Adrenal gland (tissue), 5 donors: Measurements from ENCODE around the gene CX3CR1.

Experiments
- POLR2A ChIP-seq, 2 donors: fragments of 450-650 bp; IDR thresholded peaks; one replicate each; pipeline ENCODE4 v1.6.1; 2017; ENCODE audit warnings: antibody characterized with exemption in 2 of 2, mild to moderate bottlenecking in 2 of 2, moderate library complexity in 1 of 2
- TF ChIP-seq, protein P1 (sequence below), 6 experiments: fragments of 450-650 bp in 4 of 6; fragments of 200-600 bp in 2 of 6; sonication (generic) in 1 of 6; IDR thresholded peaks; 1 replicate in 5 of 6; 2 replicates in 1 of 6; pipeline versions ENCODE4 v1.5.1 to v1.8.0; 2016 to 2021; ENCODE audit warnings: antibody characterized with exemption in 6 of 6, mild to moderate bottlenecking in 2 of 6, moderate library complexity in 1 of 6
- donor health status: DM: no; HTN: no; CAD: no.

DNA sequence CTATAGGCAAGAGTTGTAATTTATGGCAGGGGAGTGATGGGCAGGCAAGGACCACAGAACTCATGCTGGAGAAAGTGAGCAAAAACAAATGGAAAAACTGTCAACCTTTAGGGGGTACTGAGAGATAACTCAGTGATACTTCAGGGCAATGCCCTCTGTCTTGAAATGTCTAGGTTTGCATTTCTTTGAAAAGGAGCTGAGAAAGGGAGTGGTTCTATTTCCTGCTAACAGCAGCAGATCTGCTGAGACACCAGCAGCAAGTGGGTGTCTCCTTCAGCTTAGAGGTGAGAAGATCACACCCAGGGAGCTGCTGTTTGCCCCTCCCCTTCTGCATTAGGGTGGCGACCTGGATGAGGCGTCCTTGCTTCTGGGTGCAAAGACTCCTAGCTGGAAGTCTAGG, 45.2 kb downstream of the CX3CR1 start:
- TF ChIP-seq, protein P1, sequence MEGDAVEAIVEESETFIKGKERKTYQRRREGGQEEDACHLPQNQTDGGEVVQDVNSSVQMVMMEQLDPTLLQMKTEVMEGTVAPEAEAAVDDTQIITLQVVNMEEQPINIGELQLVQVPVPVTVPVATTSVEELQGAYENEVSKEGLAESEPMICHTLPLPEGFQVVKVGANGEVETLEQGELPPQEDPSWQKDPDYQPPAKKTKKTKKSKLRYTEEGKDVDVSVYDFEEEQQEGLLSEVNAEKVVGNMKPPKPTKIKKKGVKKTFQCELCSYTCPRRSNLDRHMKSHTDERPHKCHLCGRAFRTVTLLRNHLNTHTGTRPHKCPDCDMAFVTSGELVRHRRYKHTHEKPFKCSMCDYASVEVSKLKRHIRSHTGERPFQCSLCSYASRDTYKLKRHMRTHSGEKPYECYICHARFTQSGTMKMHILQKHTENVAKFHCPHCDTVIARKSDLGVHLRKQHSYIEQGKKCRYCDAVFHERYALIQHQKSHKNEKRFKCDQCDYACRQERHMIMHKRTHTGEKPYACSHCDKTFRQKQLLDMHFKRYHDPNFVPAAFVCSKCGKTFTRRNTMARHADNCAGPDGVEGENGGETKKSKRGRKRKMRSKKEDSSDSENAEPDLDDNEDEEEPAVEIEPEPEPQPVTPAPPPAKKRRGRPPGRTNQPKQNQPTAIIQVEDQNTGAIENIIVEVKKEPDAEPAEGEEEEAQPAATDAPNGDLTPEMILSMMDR (IDR thresholded peaks at IDR 0.05), result no peak
- no peak for TF ChIP-seq POLR2A (IDR thresholded peaks at IDR 0.05)
